Adipocyte (in vitro differentiated cells): Measurements from ENCODE around the gene TMED10.
"Not testable (repeated sequence)": the region's sequence is repeated elsewhere in the genome, so short reads cannot be mapped to it uniquely, and the experiment has no call there.

ENCODE experiments used
- DNase-seq: peaks from one replicate; pipeline ENCODE4 v3.0.0-alpha.2; 2015; ENCODE audit warnings: low read depth
- H3K27me3 ChIP-seq: replicated peaks from 2 replicates; pipeline ENCODE4 v1.7.0; 2013; ENCODE audit warnings: mild to moderate bottlenecking, low read length, moderate library complexity; ENCODE audit not compliant: control insufficient read depth, insufficient read depth
- H3K36me3 ChIP-seq: 2 replicates; pipeline ENCODE4 v1.7.0; 2013; ENCODE audit warnings: low read length, mild to moderate bottlenecking, moderate library complexity; ENCODE audit not compliant: control insufficient read depth, insufficient read depth, severe bottlenecking
- H3K4me1 ChIP-seq: 2 replicates; pipeline ENCODE4 v1.7.0; 2013; ENCODE audit warnings: mild to moderate bottlenecking, low read length, moderate library complexity; ENCODE audit not compliant: control insufficient read depth, insufficient read depth
- H3K4me3 ChIP-seq: 2 replicates; pipeline ENCODE4 v1.7.0; 2013; ENCODE audit warnings: mild to moderate bottlenecking, low read length, moderate library complexity
- H3K9ac ChIP-seq: 2 replicates; pipeline ENCODE4 v1.7.0; 2013; ENCODE audit warnings: mild to moderate bottlenecking, low read length, moderate library complexity
- H3K9me3 ChIP-seq: 2 replicates; pipeline ENCODE4 v1.7.0; 2013; ENCODE audit warnings: mild to moderate bottlenecking, low read length, moderate library complexity; ENCODE audit not compliant: control insufficient read depth

The TMED10 gene

DNA sequence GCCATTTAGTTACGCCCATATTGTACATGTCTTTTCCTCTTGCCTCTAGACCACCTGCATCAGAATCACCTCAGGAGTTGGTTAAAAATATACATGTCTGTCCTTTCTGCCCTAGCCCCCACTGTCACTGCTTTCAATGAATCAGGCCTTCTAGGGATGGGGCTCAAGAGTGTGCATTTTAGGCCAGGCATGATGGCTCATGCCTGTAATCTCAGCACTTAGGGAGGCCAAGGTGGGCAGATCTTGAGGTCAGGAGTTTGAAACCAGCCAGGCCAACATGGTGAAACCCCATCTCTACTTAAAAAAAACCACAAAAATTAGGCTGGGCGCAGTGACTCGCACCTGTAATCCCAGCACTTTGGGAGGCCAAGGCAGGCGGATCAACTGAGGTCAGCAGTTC lies 13.6 kb upstream of the TMED10 start:
- H3K27me3 ChIP-seq, result no peaks in the 10 kb centered on the region
- H3K9ac ChIP-seq, result no peak overlapping the region
- H3K4me3 ChIP-seq, result no peak overlapping the region
- H3K36me3 ChIP-seq, result no peaks in the 10 kb centered on the region
- H3K4me1 ChIP-seq, result peaks cover 10% of the 10 kb centered on the region
- DNase-seq, result no peak
- no peaks in the 10 kb centered on the region for H3K9me3 ChIP-seq

DNA sequence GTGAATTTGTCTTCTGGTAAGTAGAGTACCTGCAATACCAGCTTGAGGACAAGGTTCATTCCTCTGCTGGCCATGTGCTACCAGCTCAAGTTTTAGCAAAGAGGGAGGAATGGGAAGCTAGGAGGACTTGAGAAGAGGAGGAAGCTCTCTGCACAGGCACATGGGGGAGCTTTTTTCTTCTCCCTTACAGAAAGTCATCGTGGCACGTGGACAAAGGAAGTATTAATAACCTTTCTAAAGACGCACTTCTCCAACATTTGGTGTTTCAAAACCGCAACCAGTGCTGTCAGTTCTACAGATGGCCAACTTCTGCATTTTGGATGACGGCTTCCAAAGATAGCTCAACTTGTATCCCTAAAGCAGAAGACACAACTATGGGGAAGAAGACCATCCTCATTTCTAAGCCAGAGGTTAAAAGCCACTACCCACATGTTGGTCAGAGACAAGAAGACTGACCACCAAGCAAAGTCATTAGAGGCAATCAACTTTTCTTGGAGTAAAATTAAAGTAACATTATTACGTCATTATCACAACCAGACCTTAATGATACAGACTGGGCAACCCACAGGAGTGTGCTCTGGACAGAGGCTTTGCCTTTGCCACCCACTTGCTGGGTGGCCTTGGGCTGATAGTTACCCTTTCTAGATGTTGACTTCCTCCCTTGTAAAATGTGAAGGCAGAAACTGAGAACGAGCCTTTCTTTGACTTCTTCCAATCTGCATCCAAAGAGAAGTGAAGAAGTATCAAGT lies 12.3 kb upstream of the TMED10 start:
- no peaks in the 10 kb centered on the region for H3K9me3 ChIP-seq
- no peak for DNase-seq
- peaks cover 23% of the 10 kb centered on the region for H3K4me1 ChIP-seq
- no peak overlapping the region for H3K9ac ChIP-seq
- no peak overlapping the region for H3K4me3 ChIP-seq
- H3K36me3 ChIP-seq, result no peaks in the 10 kb centered on the region
- H3K27me3 ChIP-seq, result no peaks in the 10 kb centered on the region

DNA sequence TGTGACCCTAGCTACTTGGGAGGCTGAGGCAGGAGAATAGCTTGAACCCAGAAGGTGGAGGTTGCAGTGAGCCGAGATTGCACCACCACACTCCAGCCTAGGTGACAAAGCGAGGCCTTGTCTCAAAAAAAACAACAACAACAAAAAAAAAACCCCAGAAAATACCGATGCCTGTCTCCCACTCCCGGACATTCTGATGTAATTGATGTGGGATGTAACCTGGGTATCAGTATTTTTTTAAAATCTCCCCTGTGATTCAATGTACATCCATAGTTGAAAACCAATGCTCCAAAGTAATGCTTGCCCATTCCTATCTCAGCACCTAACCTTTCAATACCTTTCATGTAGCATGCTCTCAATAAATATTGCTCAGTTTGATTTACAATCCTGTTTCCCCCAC lies 11.7 kb upstream of the TMED10 start:
- no peaks in the 10 kb centered on the region for H3K27me3 ChIP-seq
- H3K9ac ChIP-seq, result no peak overlapping the region
- H3K36me3 ChIP-seq, result no peaks in the 10 kb centered on the region
- H3K4me3 ChIP-seq, result no peak overlapping the region
- H3K9me3 ChIP-seq, result no peaks in the 10 kb centered on the region
- DNase-seq, result no peak
- peaks cover 29% of the 10 kb centered on the region for H3K4me1 ChIP-seq

DNA sequence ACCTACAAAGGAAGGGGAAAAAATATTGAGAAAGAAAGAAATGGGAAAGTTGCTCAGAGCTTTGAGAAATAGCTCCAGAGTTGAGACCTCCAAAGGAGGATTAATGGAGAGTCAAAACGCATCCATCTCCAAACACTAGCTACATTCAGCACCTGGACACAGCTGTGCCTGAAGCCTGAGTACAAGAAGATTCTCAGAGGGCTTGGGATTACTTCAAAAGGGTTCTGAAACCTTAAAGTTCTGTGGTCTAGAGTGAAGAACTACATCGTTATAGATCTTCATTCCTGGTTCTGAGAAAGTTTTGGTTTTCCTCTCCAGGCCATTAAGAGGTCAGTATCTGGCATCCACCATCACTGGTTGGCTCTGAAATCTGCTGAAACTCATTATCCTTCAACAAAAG lies 10.5 kb upstream of the TMED10 start:
- DNase-seq, result no peak

DNA sequence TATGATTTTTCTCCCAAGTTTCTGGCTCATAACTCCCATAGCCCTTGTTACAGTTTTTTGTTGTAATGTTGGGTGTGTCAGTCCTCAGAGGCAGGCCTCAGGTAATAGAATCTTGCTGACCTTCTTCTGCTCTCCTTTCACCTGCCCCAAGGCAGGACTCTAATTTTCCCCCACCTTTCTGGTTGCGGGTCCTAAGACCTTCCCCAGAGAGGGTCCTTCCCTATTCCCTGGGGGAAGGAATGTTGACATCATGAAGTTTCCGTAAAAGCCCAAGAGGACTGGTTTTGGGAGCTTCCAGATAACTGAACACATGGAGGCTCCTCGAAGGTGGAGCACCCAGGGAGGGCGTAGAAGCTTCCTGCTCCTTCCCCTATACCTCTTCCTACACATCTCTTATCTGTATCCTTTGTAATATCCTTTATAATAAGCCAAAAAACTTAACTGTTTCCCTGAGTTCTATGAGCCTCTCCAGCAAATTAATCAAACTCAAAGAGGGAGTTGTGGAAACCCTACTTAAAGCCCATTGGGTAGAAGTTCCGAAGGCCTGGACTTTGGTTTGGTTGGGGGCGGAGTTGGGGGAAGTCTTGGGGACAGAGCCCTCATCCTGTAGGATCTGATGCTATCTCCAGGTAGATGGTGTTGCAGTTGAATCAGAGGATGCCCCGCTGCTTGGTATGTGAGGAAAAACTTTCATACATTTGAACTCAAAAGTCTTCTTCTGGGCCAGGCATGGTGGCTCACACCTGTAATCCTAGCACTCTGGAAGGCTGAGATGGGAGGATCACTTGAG lies 9.0 kb upstream of the TMED10 start:
- Histone ChIP-seq H3K4me1 (peaks cover 49% of the 10 kb centered on the region), H3K4me3 (no peak overlapping the region), H3K36me3 (no peaks in the 10 kb centered on the region), H3K9ac (peak overlapping the region; percentile 67), H3K27me3 (no peaks in the 10 kb centered on the region), H3K9me3 (no peaks in the 10 kb centered on the region)
- no peak for DNase-seq

More for the DNA sequence above, 10.5 kb upstream of the TMED10 start:
- no peaks in the 10 kb centered on the region for H3K27me3 ChIP-seq
- peaks cover 38% of the 10 kb centered on the region for H3K4me1 ChIP-seq
- H3K9ac ChIP-seq, result no peak overlapping the region
- no peak overlapping the region for H3K4me3 ChIP-seq
- no peaks in the 10 kb centered on the region for H3K36me3 ChIP-seq
- no peaks in the 10 kb centered on the region for H3K9me3 ChIP-seq

DNA sequence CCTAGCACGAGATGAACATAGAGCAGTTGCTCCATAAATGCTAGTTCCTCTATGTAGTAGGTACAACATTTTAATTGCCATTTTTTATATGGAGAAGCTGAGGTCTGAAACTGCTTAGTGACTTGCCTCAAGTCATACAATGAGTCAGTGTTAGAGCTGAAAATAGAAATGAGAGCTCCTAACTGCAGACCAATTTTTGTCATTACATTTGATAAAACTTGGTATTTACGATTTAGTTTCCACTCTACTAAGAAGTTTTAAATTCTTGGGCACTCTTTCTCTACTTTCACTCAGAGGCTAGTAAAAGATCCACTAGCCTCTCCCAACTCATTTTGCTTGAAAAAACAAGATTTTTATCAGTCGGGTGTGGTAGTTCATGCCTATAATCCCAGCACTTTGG lies 8.1 kb upstream of the TMED10 start:
- Histone ChIP-seq H3K4me1 (peaks cover 49% of the 10 kb centered on the region), H3K9ac (peak overlapping the region; percentile 67), H3K36me3 (no peaks in the 10 kb centered on the region), H3K9me3 (no peaks in the 10 kb centered on the region), H3K27me3 (no peaks in the 10 kb centered on the region), H3K4me3 (no peak overlapping the region)
- peak; percentile 72 for DNase-seq

DNA sequence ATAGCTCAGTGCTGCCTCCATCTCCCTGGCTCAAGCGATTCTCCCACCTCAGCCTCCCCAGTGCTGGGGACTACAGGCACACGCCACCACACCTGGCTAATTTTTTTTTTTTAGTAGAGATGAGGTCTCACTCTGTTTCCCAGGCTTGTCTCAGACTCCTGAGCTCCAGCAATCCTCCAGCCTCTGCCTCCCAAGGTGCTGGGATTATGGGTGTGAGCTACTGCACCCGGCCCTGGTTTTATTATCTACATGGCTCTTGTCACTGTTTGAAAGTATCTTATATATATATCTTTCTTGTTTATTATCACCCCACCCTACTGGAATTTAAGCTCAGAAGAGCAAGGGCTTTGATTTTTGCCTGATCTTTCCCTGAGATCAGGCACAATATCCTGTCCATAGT lies 7.6 kb upstream of the TMED10 start:
- Histone ChIP-seq H3K9me3 (no peaks in the 10 kb centered on the region), H3K27me3 (no peaks in the 10 kb centered on the region), H3K9ac (peak overlapping the region; percentile 67), H3K36me3 (no peaks in the 10 kb centered on the region), H3K4me3 (no peak overlapping the region), H3K4me1 (peaks cover 49% of the 10 kb centered on the region)
- no peak for DNase-seq

DNA sequence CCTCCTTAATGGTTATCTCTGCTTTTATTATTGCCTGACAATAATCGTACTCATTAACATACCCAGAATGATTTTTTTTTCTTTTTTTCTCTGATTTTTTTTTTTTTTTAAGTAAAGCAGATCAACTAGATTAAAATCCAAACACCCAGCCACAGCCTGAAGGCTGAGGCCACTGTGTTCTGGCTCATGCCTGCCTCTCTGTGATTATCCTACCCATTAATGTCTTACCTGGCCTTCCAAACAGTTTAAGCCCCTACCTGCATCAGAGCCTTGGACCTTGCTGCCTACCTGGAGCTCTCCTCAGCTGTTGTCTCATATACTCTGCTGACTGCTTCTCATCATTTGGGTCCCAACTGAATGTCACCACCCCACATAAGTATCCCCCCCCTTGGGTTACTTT lies 6.8 kb upstream of the TMED10 start:
- Histone ChIP-seq H3K36me3 (no peaks in the 10 kb centered on the region), H3K4me1 (peaks cover 42% of the 10 kb centered on the region), H3K9ac (peak overlapping the region; percentile 77), H3K27me3 (no peaks in the 10 kb centered on the region), H3K9me3 (no peaks in the 10 kb centered on the region), H3K4me3 (peak overlapping the region; percentile 56)
- DNase-seq, result no peak

DNA sequence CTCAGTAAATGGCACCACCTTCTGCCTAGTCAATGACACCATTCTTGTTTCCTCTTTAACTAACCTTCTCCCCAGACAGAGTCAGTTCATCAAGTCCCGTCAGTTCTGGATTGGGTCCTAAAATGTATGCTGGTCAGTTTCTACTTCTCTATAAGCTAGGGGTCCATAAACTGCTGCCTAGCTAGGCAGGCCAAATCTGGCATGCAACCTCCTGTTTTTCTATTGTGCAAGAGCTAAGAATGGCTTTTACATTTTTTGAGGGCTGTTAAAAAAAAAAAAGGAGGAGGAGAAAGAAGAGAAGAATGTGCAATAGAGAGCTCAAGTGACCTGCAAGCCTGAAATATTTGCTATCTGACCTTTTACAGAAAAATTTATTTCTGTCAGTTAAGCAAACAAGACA lies 6.4 kb upstream of the TMED10 start:
- Histone ChIP-seq H3K9ac (peak overlapping the region; percentile 77), H3K4me1 (peaks cover 42% of the 10 kb centered on the region), H3K9me3 (no peaks in the 10 kb centered on the region), H3K27me3 (no peaks in the 10 kb centered on the region), H3K4me3 (no peak overlapping the region), H3K36me3 (no peaks in the 10 kb centered on the region)
- peak; percentile 92 for DNase-seq

DNA sequence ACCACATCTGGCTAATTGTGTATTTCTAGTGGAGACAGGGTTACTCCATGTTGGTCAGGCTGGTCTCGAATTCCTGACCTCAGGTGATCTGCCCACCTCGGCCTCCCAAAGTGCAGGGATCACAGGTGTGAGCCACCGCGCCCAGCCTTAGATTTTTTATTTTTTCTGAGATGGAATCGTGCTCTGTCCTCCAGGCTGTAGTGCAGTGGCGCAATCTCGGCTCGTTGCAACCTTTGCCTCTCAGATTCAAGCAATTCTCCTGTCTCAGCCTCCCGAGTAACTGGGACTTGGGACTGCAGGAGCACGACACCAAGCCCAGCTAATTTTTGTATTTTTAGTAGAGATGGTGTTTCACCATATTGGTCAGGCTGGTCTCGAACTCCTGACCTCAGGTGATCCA lies 5.8 kb upstream of the TMED10 start:
- Histone ChIP-seq H3K9ac (peak overlapping the region; percentile 56), H3K4me1 (peaks cover 42% of the 10 kb centered on the region)
- DNase-seq, H3K27me3 ChIP-seq, H3K9me3 ChIP-seq, H3K36me3 ChIP-seq, H3K4me3 ChIP-seq: not testable (repeated sequence)

DNA sequence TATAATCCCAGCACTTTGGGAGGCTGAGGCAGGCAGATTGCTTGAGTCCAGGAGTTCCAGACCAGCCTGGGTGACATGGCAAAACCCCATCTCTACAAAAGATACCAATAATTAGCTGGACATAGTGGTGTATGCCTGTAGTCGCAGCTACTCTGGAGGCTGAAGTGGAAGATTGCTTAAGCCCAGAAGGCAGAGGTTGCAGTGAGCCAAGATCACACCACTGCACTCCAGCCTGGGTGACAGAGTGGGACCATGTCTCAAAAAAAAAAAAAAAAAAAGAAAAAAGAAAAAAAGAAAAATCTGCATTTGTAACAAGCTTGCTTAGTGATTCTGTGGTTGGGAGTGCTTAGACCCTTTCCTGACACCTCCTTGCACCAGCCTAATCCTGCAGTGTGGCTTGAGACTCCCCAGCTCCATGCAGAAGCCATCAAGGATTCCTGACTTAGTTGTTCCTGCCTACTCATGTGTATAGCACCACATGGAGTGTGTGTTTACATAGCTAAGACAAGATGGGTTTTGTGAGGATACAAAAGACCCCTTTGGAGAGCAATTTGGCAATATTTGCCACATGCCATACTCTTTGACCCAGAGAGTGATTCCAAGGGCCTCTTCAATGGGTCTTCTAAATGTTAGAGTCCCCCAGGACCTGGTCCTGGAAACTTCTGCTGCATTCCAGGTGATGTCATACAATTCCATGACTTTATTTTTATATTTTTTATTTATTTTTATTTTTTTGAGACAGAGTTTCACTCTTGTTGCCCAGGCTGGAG lies 5.1 kb upstream of the TMED10 start:
- Histone ChIP-seq H3K4me3 (no peak overlapping the region), H3K4me1 (peaks cover 42% of the 10 kb centered on the region), H3K27me3 (no peaks in the 10 kb centered on the region), H3K9ac (peak overlapping the region; percentile 77), H3K36me3 (no peaks in the 10 kb centered on the region), H3K9me3 (no peaks in the 10 kb centered on the region)
- DNase-seq, result no peak
